GM19395 (cell line): ENCODE results near the gene EFCAB9.

Experiments used
- ATAC-seq: cut with Tn5 transposase; IDR thresholded peaks from one replicate; pipeline ENCODE4 v1.9.1; 2021; ENCODE audit warnings: mild to moderate bottlenecking, moderate library complexity; ENCODE audit not compliant: unreplicated experiment

EFCAB9 gene

DNA sequence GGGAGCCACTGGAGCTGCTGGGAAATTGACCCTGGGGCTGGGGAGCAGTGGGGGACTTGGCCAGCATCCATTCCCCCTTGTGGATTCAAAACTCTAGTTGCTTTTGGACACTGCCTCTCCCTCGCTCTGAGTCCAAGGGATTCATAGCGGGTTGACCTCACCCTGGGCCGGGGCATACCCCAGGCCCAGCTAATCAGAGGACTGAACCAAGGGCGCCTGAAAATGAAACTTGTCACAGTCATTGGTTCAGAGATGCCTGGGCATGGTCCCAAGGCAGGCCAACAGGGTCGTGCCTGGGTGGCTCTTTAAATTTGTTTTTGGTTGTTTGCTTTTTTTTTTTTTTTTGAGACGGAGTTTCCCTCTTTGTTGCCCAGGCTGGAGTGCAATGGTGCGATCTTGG lies 28.5 kb upstream of the EFCAB9 start:
- ATAC-seq, result peak; percentile 53

DNA sequence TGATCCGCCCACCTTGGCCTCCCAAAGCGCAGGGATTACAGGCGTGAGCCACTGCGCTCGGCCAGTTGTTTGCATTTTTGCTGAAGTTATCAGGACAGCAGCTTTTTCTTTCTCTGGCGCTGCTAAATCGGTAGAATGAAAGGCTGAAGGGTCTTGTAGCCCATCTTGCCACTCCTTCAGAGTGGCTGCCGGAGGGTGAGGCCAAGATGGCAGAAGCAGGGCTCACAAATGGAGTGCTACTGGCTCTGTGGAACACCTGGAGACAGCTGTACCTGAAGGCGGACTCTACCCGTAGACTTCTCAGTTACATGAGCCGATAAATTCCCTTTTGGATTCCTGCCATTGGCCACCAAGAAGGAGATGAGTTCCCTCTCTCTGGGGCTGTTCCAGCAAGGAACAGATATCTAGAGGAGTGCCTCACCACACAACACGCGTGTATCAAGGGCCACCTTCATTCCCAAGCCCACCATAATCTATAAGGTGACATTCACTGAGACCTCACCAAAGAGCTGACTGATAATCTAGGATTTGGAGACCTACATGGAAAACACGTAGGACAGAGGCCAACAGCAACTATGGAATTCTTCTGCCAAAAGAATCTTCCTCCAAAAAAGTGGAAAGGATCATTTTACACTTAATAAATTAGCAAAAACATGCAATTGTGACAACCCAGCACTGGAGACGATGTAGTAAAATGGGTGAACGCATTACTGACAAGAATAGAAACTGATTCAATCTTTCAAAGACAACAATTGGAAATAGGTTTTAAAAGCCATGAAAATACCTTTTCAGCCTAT lies 27.7 kb upstream of the EFCAB9 start:
- ATAC-seq, result no peak

DNA sequence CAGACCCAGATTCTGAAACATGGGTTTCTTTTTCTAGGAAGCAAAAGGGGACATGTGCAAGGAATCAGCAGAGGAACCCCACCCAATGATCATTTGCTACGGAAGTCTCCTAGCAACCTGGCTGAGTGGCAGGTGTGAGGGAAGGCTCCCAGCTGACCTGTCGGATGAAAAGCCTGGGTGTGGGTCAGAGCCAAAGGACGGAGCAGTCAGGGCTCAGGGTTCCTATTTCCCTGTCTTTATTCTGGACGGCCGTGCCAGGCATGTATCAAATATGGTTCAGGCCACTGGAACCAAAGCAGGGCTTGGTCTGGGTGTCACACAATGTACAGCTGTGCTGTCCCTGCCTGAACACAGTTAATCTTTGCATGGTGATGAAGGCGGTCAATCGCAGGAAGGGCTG lies 26.1 kb upstream of the EFCAB9 start:
- no peak for ATAC-seq

DNA sequence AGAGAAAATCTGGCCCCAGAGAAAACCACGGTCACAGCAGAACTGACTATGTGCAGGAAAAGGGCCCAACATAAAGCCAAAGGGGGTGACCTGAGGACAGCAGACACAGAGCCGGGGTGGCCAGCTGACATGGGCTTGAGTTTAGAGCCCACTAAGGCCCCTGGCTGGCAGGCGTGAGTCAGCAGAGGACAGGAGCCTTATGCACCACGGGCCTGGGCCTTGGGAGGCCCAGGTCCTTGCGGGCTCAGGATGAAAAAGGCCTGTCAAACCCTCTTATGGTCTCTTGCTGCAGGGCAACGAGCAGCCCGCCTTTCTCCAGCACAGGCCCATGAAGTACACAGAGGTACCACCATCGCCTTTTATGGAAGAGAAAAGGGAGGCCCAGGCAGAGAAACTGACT lies 25.7 kb upstream of the EFCAB9 start:
- no peak for ATAC-seq

DNA sequence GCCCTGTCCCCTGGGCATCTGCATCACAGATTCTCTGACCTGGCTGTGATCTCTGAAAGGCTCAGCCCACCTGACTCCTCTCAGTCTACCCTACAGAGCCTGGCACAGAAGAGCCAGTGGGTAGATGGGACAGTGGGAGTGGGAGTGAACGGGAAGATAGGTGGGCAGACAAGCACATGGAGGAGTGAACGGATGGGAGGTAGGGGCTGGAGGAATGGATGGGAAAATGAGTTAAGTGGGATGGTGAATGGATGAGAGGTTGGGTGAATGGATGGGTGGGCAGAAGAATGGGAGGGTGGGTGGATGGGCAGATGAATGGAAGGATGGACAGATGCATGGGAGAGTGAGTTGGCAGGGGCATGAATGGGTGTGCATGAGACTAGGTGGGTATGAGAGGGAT lies 24.8 kb upstream of the EFCAB9 start:
- ATAC-seq, result no peak

DNA sequence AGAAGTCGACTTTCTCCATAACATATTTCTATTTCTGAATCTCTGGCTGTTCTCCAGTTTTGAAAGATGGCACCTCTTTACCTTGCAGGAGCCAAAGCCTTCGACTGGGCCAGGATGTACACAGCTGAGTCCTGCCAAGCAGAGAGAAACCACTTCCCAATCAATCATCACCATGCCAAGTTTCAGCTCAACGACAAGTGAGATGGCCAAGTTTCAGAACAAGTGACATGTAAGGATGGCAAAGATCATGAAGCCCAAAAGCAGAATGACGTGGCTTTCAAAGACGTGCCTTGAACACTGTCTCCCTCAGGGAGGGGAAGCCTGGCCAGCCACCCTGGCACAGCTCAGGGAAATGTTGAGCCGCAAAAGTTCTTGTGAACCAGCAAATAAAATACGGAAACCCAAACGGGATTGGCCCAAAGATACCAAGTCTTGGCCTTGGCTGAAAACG lies 23.7 kb upstream of the EFCAB9 start:
- no peak for ATAC-seq

DNA sequence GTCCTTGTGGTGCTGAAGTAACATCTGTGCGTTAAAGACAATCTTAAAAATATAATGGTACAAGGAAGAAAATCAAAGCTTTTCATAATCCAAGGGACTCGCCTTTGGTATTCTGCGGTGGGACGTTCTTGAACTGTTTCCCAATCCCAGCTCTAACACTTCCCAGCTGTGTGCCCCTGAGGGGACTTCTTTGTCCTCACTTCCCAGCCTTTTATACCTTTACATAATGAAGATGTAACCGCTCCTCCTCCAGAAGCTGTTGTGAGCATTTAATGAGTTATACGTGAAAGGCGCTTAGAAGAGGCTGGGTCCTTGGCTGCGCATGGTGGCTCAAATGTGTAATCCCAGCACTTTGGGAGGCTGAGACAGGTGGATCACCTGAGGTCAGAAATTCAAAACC lies 22.9 kb upstream of the EFCAB9 start:
- ATAC-seq, result no peak

DNA sequence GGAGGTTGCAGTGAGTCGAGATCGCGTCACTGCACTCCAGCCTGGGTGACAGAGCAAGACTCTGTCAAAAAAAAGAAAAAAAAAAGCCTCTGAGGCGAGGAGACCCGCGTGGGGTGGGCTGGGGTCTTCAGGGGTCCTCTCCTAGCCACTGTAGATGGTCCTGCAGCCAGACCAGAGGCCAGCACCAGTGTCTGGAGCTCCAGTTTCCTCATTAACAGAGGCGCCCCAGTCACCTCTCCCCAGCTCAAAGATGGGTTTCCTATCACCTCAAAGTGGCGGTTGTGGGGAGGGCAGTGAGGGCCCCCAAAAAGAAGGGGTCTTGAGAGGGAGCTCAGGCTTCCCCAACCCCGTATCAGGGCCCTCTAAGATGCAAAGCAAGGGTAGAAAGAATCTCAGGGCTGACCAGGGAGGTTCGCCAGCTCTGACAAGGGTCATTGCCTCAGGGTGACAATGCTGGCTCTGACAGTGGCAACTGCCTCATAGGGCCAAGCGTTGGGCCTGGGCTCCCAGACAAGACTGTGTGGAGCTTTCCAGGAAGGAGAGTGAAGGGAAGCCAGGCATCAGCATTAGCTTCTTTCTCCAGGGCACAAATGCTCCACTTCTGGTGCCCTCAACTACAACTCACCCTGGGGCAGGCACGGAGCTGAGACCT lies 20.9 kb upstream of the EFCAB9 start:
- no peak for ATAC-seq

DNA sequence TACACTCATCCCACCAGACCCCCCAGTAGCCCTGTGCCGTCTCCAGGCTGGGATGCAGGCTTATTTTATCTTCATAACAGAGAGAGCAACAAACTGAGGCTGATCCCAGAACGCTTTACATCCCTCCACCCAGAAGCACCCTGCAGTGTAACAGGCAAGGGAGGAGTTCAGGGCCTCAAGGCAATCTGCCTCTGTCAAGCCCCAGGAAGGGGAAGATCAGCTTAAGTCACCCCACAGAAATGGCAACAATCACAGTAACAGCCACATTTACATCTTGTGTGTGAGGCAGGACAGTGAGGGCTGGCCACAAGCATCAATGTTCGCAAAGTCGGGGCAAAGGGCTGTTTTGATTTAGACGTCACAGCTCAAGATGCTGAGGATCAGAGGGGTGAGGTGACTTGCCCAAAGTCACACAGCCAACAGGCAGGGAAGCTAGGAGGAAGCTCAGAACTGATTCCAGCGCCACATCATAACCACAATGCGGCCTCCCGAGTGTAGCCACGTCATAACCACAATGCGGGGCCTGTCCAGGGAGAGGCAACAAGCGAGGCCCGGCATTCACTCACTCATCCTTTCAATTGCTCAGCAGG lies 20.3 kb upstream of the EFCAB9 start:
- no peak for ATAC-seq

DNA sequence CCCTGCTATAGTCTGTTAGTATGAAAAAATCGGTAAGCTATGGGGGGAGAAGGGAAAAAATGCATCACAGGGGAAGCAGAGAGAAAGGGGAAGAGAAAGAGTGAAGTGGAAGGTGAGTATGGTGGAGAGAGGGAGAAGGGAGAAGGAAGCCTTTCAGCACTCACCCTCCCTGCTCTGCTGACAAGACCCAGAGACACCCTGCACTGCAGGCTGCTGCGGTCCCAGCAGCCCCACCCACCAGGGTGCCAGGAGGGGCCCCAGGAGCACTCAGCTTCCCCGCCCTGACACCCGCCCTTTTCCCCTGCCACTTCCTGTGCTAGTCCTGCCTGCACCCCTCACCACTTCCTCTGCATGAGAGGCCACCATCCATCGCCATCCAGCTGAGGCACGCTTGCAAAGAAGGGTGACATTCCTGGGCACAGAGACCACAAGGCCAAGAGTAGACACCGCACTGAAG lies 18.7 kb upstream of the EFCAB9 start:
- ATAC-seq, result peak; percentile 49

DNA sequence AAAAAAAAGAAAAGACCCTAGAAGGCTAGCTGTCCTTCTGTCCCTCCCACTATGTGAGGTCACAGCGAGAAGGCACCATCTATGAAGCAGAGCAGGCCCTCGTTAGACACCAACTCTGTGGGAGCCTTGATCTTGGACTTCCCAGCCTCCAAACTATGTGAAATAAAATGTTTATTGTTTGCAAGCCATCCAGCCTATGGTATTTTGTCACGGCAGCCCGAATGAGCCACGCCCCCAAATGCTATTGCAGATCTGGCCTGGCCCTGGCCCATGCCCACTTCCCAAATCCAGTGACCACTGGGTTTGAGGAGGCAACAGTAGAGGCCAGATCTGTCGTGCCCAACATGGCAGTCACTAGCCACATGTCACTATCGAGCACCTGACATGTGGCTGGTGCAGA lies 16.8 kb upstream of the EFCAB9 start:
- ATAC-seq, result no peak

DNA sequence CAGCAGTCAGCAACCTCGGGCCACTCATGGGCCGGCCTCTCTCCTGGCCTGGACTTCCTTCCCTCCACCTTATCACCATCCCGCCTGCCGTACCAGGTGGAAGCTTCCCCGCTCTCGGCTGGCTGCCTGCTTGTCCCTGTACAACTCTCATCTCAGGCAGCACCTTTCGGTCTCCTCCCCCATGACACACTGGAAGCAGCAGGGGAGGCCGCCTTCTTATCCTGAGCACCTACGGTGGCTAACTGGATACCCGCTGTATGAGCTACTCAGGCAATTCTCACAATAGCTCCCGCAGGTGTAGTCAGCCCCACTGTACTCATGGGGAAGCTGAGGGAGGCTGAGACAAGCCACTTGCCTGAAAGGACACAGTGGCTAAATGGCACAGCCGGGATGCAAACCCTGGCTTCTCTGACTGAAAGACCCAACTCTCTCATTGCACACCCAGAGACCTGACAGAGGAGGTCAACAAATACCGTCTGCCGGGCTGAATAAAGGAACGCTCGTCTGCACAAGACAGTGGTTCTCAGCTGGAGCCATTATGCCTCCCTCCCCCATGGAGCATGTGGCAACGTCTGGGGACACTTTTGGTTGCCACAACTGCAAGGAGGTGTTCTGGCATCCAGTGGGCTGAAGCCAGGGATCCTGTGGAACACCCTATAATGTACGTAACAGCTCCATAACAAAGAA lies 15.5 kb upstream of the EFCAB9 start:
- ATAC-seq, result no peak

DNA sequence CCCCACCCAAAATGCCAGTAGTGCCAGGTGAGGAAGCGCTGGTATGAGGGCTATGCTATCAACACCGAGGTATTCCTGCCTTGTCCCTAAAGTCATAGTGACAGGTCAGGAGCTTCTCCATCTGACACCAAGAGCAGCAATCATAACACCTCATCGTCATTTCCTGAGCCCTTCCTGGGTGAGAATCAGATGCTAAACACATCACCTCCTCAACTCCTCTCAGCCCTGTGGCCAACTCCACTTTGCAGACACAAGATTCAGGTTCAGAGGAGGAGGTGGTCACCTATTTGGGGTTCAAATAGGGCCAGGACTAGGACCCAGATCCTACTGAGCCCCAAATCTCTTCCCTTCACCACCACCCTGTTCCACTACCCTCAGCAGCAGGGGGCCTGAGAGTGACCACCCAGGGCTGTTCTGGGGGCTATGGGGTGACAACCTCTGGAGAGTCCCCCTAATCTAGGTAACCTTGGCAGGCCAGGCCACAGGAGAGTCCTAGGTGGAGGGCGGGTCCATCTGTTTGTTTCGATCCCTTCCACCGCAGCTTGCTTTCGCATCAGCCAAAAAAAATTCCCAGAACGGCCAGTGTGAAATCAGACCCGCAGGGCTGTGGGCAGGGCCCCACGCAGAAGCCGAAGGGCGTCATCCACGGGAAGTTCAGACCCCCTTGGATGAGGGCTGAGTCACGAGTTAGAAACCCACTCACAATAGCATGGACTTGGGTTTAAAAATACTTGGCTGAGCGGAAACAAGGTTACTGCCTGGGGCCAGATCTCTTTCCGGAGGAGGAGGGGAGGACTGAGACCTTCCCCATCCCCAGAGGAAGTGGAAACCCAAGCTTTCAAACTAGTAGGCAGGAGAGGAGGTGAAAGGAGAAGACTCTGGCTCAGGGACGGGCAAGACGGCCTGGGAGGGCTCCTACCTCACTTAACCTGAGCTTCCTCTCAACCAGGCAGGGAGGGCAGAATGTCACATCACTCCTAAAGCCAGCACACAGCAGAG lies 14.7 kb upstream of the EFCAB9 start:
- peak; percentile 43 for ATAC-seq

DNA sequence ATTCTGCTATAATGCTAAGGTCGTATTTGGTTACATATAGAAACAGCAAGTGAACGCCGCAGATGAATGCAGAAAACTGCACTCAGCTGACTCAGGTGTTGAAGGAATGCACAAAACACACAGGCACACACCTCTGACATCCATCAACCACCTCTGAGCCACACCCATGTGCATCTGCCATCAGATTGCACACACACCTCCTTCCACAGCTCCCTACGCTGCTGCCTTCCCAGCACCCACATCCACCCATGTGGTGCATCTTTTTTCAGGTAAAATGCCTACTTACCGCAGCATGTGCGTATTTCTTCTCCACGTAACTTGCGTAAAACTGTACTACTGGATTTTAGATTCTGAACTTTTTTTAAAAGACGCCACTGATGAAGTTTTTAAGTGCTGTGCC lies 13.0 kb upstream of the EFCAB9 start:
- ATAC-seq, result no peak

DNA sequence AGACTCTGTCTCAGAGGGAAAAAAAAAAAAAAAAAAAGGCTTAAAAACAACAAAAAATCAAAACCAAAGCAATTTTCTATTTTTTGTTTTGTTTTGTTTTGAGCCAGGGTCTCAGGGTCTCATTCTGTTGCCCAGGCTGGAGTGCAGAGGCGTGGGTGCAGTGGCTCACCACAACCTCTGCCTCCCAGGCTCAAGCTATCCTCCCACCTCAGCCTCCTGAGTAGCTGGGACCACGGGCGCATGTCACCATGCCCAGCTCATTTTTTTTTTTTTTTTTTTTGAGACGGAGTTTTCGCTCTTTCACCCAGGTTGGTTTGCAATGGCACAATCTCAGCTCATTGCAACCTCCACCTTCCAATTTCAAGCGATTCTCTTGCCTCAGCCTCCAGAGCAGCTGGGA lies 11.7 kb upstream of the EFCAB9 start:
- ATAC-seq, result no peak

DNA sequence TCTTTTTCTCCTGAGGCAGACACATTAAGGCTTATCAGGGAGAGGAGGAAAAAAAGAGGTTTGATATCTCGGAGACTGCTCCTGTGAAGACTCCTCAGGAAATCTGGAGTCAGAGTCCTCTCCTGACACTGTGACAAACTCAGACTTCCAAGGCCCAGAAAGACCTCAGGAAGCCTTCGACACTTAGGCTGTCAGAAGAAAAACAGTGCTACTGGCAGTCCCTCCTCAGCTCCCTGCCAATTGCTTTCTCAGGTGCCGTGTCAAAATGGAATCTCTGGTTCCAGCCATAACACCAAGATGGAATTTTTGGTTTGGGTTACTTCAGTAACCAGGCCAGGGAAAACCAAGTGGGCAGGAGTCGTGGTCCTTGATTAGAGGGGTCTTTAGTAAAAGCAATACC lies 10.1 kb upstream of the EFCAB9 start:
- ATAC-seq, result no peak

DNA sequence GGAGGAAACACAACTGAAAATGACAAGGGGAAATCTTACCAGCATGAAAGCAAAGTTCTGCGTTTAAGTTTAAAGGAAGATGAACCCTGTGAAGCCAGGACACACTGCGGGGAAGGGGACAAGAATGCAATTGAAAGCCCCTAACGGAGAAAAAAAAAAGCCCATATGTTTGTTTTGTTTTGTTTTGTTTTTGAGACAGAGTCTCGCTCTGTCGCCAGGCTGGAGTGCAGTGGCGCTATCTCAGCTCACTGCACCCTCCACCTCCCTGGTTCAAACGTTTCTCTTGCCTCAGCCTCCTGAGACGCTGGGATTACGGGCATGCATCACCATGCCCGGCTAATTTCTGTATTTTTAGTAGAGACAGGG lies 8.9 kb upstream of the EFCAB9 start:
- no peak for ATAC-seq

DNA sequence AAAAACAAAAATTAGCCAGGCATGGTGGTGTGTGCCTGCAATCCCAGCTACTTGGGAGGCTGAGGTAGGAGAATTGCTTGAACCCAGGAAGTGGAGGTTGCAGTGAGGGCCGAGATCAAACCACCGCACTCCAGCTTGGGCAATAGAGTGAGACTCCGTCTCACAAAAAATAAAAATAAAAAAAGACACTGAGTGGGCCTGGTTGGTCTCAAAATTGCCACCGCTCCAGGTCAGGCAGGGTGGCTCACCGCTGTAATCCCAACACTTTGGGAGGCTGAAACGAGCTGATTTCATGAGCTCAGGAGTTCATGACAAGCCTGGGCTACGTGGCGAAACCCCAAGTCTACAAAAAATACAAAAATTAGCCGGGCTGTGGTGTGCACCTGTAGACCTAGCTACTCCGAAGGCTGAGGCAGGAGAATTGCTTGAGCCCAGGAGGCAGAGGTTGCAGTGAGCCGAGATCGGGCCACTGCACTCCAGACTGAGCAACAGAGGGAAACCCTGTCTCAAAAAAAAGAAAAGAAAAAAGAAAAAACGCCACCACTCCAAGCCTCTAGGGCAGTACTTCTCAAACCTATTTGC lies 7.8 kb upstream of the EFCAB9 start:
- no peak for ATAC-seq

DNA sequence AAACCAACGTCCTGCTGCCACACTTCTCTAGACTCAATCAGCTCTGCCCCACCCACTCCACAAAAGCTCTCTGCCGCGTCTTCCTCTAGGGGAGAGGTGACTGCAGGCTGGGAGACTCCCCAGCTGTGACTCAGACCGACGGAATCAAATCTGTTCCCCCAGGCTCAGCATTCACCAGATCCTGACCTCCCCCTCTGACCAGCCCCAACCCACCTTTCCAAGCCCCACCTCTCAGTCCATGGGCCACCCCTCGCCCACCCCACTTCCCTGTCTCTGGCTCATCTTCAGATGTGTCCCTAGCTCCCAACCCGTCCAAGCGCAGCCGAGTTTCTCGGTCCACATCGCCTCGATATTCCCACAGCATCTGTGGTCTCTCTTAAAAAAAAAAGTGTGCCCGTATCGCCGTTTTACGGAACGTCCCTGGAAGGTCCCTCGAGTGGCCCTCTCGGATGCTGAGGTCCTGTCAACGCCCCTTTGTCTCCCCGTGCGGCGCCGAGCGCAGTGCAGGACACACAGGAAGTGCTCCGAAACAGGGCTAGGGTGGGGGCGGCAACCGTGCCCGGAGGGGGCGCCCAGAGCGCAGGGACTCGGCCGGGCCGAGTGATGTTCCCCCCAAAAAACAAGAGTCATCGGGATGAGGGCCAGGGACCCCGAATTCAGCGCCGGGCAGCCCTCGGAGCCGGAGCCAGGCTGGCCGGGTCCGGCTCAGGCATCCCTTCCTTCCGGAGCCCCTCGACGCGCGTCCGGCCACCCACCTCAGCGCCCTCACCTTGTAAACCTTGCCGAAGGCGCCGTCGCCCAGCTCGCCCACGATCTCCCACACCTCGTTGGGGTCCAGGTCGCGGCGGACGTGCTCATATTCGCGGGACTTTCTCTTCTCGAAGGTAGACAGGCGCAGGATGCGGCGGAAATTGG lies 6.6 kb upstream of the EFCAB9 start:
- peak; percentile 29 for ATAC-seq
